ENCODE results near the gene TBX15. TPM values are rescaled to one million over a fixed set of nuclear protein-coding genes. Genes with fewer than 3 reads are reported as not detected.

The TBX15 gene
- total RNA-seq, 1 experiment from 2014 or later, result 0.09 TPM

DNA sequence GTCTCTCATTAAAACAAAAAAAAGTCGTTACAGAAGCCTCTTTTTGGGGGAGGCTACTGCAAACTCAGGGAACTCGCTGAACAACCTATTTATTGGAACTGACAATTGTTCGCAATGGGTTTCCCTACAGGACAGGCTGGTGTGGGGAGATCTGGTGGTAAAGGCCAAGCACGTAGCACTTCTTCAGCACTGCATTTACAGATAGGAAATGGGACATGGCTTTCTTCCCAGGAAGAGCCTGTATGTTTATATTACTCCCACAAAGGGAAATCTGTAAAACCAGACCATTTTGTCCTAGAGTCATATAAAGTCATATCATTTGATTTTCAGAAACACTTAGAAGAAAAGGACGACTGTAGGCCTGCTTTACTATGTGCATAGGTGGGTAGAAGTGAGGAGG is 38.8 kb upstream of the TBX15 start:
- intact Hi-C loops (cut with micrococcal nuclease), result no loop called here
- Mint-ChIP-seq H3K27me3 (ENCODE audit: insufficient read depth, unreplicated experiment) (no peaks in the 10 kb centered on the region), H3K9me3 (ENCODE audit: unreplicated experiment) (no peaks in the 10 kb centered on the region), H3K36me3 (ENCODE audit: insufficient read depth, unreplicated experiment) (peaks cover 22% of the 10 kb centered on the region), H3K4me1 (ENCODE audit: insufficient read depth, unreplicated experiment) (peaks cover 11% of the 10 kb centered on the region), H3K4me3 (ENCODE audit: unreplicated experiment) (no peak overlapping the region), H3K27ac (ENCODE audit: low read depth, unreplicated experiment) (no peak overlapping the region)
- DNase-seq (ENCODE audit: unreplicated experiment), result no peak
- ChIA-PET CTCF (no interaction called here), POLR2A (no interaction called here)
- no peak for TF ChIP-seq CTCF (IDR thresholded peaks at IDR 0.05; ENCODE audit: unreplicated experiment)
- no TSS peak for BruUV-seq (replicated peaks)

DNA sequence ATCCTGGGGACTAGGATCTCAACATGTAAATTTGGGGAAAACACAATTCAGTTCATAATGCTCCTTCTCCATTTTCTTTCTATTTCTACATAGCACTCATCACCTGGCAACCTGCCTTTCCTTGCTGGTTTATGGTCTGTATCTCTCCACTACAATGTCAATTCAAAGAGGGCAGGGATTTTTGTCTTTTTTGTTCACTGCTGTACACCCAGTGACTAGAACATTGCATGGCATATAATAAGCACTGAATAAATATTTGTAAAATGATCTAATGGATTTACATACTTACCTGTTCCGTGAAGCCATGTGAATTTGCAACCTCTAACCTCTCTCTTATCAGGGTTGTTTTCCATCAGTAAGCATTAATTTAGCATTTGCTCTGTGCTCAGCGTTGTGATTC is 27.4 kb upstream of the TBX15 start:
- no peak for DNase-seq (ENCODE audit: unreplicated experiment)
- Mint-ChIP-seq H3K4me3 (ENCODE audit: unreplicated experiment) (no peak overlapping the region), H3K27me3 (ENCODE audit: insufficient read depth, unreplicated experiment) (no peaks in the 10 kb centered on the region), H3K9me3 (ENCODE audit: unreplicated experiment) (no peaks in the 10 kb centered on the region), H3K4me1 (ENCODE audit: insufficient read depth, unreplicated experiment) (peaks cover 12% of the 10 kb centered on the region), H3K27ac (ENCODE audit: low read depth, unreplicated experiment) (no peak overlapping the region), H3K36me3 (ENCODE audit: insufficient read depth, unreplicated experiment) (no peaks in the 10 kb centered on the region)
- no peak for TF ChIP-seq CTCF (IDR thresholded peaks at IDR 0.05; ENCODE audit: unreplicated experiment)
- intact Hi-C loops (cut with micrococcal nuclease), result loop anchor here (10.0 kb wide), 1 partner anchor 259 kb away; no protein-coding TSS in a partner anchor
- BruUV-seq (replicated peaks), result no TSS peak
- CTCF ChIA-PET, result no interaction called here
- POLR2A ChIA-PET, result no interaction called here

DNA sequence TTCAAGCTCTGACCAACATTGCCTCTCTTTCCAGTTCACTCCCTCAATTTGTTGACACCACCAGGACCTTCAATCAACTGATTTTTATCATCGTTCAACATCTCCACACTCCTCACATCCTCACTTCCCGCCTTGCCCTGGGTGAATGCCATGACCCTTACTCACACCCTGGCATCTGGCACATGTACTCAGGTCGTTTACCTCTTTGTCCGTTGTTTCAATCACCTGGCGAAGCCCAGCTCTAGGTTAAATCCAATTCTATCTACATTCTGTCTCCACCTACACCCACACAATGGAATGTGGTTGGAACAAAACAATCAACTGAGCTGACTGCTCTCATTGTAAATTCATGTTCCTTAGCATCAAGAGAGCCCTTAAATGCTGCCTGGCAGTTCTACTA is 24.2 kb upstream of the TBX15 start:
- H3K9me3 Mint-ChIP-seq (ENCODE audit: unreplicated experiment), result no peaks in the 10 kb centered on the region
- no TSS peak for BruUV-seq (replicated peaks)
- no peak overlapping the region for H3K4me3 Mint-ChIP-seq (ENCODE audit: unreplicated experiment)
- H3K36me3 Mint-ChIP-seq (ENCODE audit: insufficient read depth, unreplicated experiment), result no peaks in the 10 kb centered on the region
- intact Hi-C loops (cut with micrococcal nuclease), result loop anchor here (10.0 kb wide), 1 partner anchor 262 kb away; no protein-coding TSS in a partner anchor
- ChIA-PET CTCF (interaction anchor here (0.5 to 1.3 kb wide), 3 partner anchors 10 to 861 kb away, joined by 3 to 4 read pairs (median 3); no protein-coding TSS in a partner anchor), POLR2A (no interaction called here)
- H3K27me3 Mint-ChIP-seq (ENCODE audit: insufficient read depth, unreplicated experiment), result no peaks in the 10 kb centered on the region
- H3K4me1 Mint-ChIP-seq (ENCODE audit: insufficient read depth, unreplicated experiment), result peaks cover 20% of the 10 kb centered on the region
- DNase-seq (ENCODE audit: unreplicated experiment), result peak; percentile 11
- H3K27ac Mint-ChIP-seq (ENCODE audit: low read depth, unreplicated experiment), result no peak overlapping the region
- no peak for TF ChIP-seq CTCF (IDR thresholded peaks at IDR 0.05; ENCODE audit: unreplicated experiment)

DNA sequence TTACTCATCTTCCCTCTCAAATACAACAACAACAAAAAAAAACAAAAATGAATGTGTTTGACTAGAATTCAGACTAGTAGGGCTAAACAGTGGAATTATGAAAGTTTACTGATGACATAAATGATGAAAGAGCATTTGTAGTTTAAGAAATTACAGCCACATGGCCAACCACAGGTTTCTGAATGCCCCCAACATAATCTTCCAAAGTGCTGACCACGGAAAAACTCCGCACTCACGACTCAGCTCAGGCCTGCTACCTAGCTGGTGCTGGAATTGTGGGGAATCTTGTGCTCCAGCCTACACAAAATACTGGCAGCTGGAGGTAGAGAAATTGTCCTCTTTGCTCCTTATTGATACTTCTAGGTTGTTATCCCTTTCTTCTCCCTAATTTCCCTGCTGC is 23.6 kb upstream of the TBX15 start:
- Mint-ChIP-seq H3K4me3 (ENCODE audit: unreplicated experiment) (no peak overlapping the region), H3K27ac (ENCODE audit: low read depth, unreplicated experiment) (no peak overlapping the region), H3K4me1 (ENCODE audit: insufficient read depth, unreplicated experiment) (peaks cover 20% of the 10 kb centered on the region), H3K9me3 (ENCODE audit: unreplicated experiment) (no peaks in the 10 kb centered on the region), H3K36me3 (ENCODE audit: insufficient read depth, unreplicated experiment) (no peaks in the 10 kb centered on the region), H3K27me3 (ENCODE audit: insufficient read depth, unreplicated experiment) (no peaks in the 10 kb centered on the region)
- ChIA-PET CTCF (interaction anchor here (0.7 to 1.3 kb wide), 5 partner anchors 9 to 993 kb away, joined by 3 read pairs; no protein-coding TSS in a partner anchor), POLR2A (no interaction called here)
- no peak for DNase-seq (ENCODE audit: unreplicated experiment)
- TF ChIP-seq CTCF (IDR thresholded peaks at IDR 0.05; ENCODE audit: unreplicated experiment), result no peak
- BruUV-seq (replicated peaks), result no TSS peak
- intact Hi-C loops (cut with micrococcal nuclease), result loop anchor here (10.0 kb wide), 1 partner anchor 263 kb away; no protein-coding TSS in a partner anchor
